Karpas-422 (cell line): ENCODE measurements around the gene SPTSSB. TPM values are rescaled to one million over a fixed set of nuclear protein-coding genes. Genes with fewer than 3 reads are reported as not detected.

Experiments
- DNase-seq: peaks from one replicate; pipeline ENCODE4 v3.0.0-alpha.2; 2015
- H2AFZ ChIP-seq: fragments of 200-600 bp; sonication (generic); 2 replicates; pipeline ENCODE4 v1.6.1; 2014; ENCODE audit warnings: antibody characterized with exemption, low read length, mixed read lengths
- H3K27ac ChIP-seq: fragments of 200-600 bp; sonication (generic); 2 replicates; pipeline ENCODE4 v1.5.1; 2014; ENCODE audit warnings: mild to moderate bottlenecking, low read length, moderate library complexity
- H3K27me3 ChIP-seq: fragments of 200-600 bp; sonication (generic); 2 replicates; pipeline ENCODE4 v1.6.1; 2014; ENCODE audit warnings: low read length, mixed read lengths
- H3K36me3 ChIP-seq: fragments of 200-600 bp; sonication (generic); 2 replicates; pipeline ENCODE4 v1.6.1; 2014; ENCODE audit warnings: low read length, mixed read lengths; ENCODE audit not compliant: insufficient read depth
- H3K4me1 ChIP-seq: fragments of 200-600 bp; sonication (generic); 2 replicates; pipeline ENCODE4 v1.6.1; 2014; ENCODE audit warnings: mild to moderate bottlenecking, low read length, mixed read lengths
- H3K4me2 ChIP-seq: fragments of 200-600 bp; sonication (generic); 2 replicates; pipeline ENCODE4 v1.6.1; 2014; ENCODE audit warnings: low read length, low read depth, mild to moderate bottlenecking; ENCODE audit not compliant: poor library complexity, severe bottlenecking
- H3K4me3 ChIP-seq: fragments of 200-600 bp; sonication (generic); 2 replicates; pipeline ENCODE4 v1.5.1; 2014; ENCODE audit warnings: mild to moderate bottlenecking, antibody characterized with exemption, low read length, mixed read lengths
- H3K79me2 ChIP-seq: fragments of 200-600 bp; sonication (generic); 2 replicates; pipeline ENCODE4 v1.6.1; 2014; ENCODE audit warnings: mild to moderate bottlenecking, low read length, mixed read lengths
- H3K9ac ChIP-seq: fragments of 200-600 bp; sonication (generic); 2 replicates; pipeline ENCODE4 v1.6.0; 2014; ENCODE audit warnings: low read length
- H3K9me2 ChIP-seq: fragments of 200-600 bp; sonication (generic), shearing (Covaris generic); replicated peaks from 2 replicates; pipeline ENCODE4 v1.6.0; 2014; ENCODE audit warnings: mild to moderate bottlenecking, low read length, moderate library complexity; ENCODE audit not compliant: insufficient read depth
- H3K9me3 ChIP-seq: fragments of 300-700, 200-600 bp; sonication (generic); 2 replicates; pipeline ENCODE4 v1.6.1; 2014; ENCODE audit warnings: low read length, mixed read lengths
- H4K20me1 ChIP-seq: fragments of 200-600 bp; sonication (generic); 2 replicates; pipeline ENCODE4 v1.6.1; 2014; ENCODE audit warnings: mild to moderate bottlenecking, antibody characterized with exemption, low read length, low read depth; ENCODE audit not compliant: insufficient read depth
- total RNA-seq: library from RNA; depleted of rRNA; stranded (reverse); fragments of >200 nt; shearing (Covaris generic); gene quantifications from 2 replicates; pipeline ENCODE4 v1.2.3, GENCODE V29; 2014; ENCODE audit warnings: low replicate concordance

Gene SPTSSB
- total RNA-seq, 1 experiment from 2014 or later, result not detected

DNA sequence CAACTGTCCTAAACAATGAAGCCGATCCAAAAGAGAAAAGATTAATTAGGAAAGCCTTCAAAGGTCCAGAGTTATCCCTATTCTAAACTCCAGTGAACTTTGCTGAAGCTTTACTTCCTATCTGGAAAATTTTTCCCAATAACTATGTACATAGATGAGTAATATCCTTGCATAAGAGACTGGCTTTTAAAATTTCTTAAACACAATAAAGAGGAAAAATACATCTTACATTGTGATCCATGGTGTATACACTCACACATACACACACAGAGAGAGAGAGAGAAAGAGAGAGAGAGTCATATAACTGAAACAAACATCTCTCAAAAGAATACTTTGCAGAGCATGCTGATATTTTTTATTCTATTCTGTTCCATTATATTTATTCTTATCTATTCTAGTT, 20.0 kb downstream of the SPTSSB start:
- no peak overlapping the region for H3K27ac ChIP-seq
- no peaks in the 10 kb centered on the region for H3K9me3 ChIP-seq
- no peaks in the 10 kb centered on the region for H3K36me3 ChIP-seq
- no peaks in the 10 kb centered on the region for H3K9me2 ChIP-seq
- H3K4me3 ChIP-seq, result no peak overlapping the region
- H2AFZ ChIP-seq, result no peak overlapping the region
- DNase-seq, result no peak
- H3K9ac ChIP-seq, result no peak overlapping the region
- peaks cover 3% of the 10 kb centered on the region; the same call in 1 of the 2 replicates for H3K27me3 ChIP-seq
- peaks cover 8% of the 10 kb centered on the region for H3K4me1 ChIP-seq
- no peaks in the 10 kb centered on the region for H4K20me1 ChIP-seq
- H3K79me2 ChIP-seq, result no peaks in the 10 kb centered on the region
- no peak overlapping the region for H3K4me2 ChIP-seq

DNA sequence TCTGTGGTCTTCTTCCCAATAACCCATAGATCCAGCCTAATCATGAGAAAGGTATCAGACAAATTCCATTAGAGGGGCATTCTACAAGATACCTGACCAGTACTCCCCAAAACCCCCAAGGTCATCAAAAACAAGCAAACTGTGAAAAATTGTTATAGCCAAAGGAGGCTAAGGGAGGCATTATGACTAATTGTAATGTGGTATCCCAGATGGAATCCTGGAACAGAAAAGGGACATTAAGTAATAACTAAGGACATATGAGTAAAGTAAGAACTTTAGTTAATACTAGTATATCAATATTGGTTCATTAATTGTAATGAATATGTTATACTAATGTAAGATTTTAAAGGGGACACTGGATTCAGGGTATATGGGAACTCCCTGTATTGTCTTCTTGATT, 20.4 kb downstream of the SPTSSB start:
- Histone ChIP-seq H3K4me2 (no peak overlapping the region), H4K20me1 (no peaks in the 10 kb centered on the region), H3K27me3 (peaks cover 3% of the 10 kb centered on the region; the same call in 1 of the 2 replicates), H2AFZ (no peak overlapping the region), H3K79me2 (no peaks in the 10 kb centered on the region), H3K4me3 (no peak overlapping the region), H3K9me3 (no peaks in the 10 kb centered on the region), H3K36me3 (no peaks in the 10 kb centered on the region), H3K4me1 (peaks cover 8% of the 10 kb centered on the region), H3K9me2 (no peaks in the 10 kb centered on the region), H3K9ac (no peak overlapping the region), H3K27ac (no peak overlapping the region)
- DNase-seq, result no peak

DNA sequence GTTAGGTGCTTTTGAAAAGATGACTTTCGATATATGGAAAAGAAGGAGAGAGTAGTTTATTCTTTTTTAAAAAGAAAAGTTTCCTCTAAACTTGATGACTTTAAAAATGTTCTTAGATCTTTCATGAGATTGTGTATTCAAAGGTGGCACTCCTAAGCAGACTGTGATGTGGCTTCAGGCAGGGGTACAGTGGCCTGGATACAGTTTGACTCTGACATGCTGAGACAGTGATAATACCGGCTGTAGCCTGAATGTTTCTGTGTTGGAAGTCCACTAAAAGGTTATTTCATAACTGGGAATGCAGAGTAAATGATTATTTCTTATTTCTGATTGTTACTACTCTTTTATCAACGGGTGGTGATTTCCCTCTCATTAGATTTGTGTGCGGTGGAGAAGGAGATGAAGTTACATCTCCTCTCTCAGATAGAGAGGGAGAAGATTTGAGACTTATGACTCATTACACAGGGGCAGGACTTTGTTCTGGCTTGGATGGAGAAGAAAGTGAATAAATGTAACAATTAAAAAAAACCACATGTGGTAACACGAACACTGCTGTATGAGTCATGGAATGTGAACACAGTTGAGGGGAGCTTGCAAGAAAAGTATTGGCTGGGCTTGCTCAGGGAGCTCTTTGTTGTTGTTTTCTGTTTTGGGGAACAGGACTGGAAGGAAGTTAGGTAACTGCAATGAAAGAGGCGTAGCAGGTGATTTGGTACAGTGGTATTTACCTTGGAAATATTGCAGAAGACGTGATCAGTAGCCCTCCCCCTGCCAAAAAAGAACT, 21.6 kb downstream of the SPTSSB start:
- no peak overlapping the region for H2AFZ ChIP-seq
- no peak overlapping the region for H3K4me2 ChIP-seq
- H3K9me3 ChIP-seq, result no peaks in the 10 kb centered on the region
- H3K27ac ChIP-seq, result no peak overlapping the region
- H3K4me3 ChIP-seq, result no peak overlapping the region
- H3K27me3 ChIP-seq, result peaks cover 3% of the 10 kb centered on the region; the same call in 1 of the 2 replicates
- no peaks in the 10 kb centered on the region for H3K36me3 ChIP-seq
- DNase-seq, result no peak
- H3K79me2 ChIP-seq, result no peaks in the 10 kb centered on the region
- no peaks in the 10 kb centered on the region for H4K20me1 ChIP-seq
- no peaks in the 10 kb centered on the region for H3K9me2 ChIP-seq
- no peak overlapping the region for H3K9ac ChIP-seq
- H3K4me1 ChIP-seq, result peaks cover 8% of the 10 kb centered on the region

DNA sequence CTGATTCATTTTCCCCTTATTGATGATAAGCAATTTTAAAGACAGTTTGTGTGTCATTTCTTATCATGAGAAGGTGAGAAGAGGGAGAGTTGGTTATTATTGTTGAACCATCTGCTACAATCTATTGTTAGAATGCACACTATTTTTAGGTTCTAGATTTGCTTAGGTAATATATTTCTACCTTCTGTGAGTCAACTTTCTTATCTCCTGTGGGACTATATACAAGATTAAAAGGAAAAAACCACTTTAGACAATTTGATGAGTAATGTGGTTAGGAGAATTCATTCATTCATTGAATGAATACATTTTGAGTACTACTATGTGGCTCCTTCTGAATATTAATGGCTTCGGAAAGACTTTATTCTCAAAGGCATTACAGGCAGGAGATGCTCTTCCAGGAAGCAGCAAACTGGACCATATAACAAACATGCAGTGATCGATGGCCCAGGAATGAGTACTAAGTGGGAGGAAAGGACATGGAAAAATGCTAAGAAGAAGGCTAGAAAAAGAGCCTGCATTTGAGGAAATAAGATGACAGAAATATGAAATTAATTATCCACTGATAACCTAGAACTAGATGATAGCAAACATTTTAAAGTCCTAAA, 22.4 kb downstream of the SPTSSB start:
- no peak overlapping the region for H3K27ac ChIP-seq
- no peak overlapping the region for H3K4me3 ChIP-seq
- H2AFZ ChIP-seq, result no peak overlapping the region
- peaks cover 8% of the 10 kb centered on the region for H3K4me1 ChIP-seq
- H3K9me3 ChIP-seq, result no peaks in the 10 kb centered on the region
- no peaks in the 10 kb centered on the region for H3K36me3 ChIP-seq
- H3K27me3 ChIP-seq, result peaks cover 3% of the 10 kb centered on the region; the same call in 1 of the 2 replicates
- no peak overlapping the region for H3K4me2 ChIP-seq
- H3K9me2 ChIP-seq, result no peaks in the 10 kb centered on the region
- H4K20me1 ChIP-seq, result no peaks in the 10 kb centered on the region
- H3K9ac ChIP-seq, result no peak overlapping the region
- DNase-seq, result no peak
- H3K79me2 ChIP-seq, result no peaks in the 10 kb centered on the region

DNA sequence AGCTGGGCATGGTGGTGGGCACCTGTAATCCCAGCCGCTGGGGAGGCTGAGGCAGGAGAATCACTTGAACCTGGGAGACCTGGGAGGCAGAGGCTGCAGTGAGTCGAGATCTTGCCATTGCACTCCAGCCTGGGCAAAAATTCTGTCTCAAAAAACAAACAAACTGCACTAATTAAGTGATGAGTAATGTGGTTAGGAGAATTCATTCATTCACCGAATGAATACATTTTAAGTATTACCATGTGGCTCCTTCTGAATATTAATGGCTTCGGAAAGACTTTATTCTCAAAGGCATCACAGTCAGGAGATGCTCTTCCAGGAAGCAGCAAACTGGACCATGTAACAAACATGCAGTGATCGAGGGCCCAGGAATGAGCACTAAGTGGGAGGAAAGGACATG, 23.6 kb downstream of the SPTSSB start:
- Histone ChIP-seq H2AFZ (no peak overlapping the region), H3K4me3 (no peak overlapping the region), H3K79me2 (no peaks in the 10 kb centered on the region), H3K27ac (no peak overlapping the region), H4K20me1 (no peaks in the 10 kb centered on the region), H3K9ac (no peak overlapping the region), H3K9me2 (no peaks in the 10 kb centered on the region), H3K9me3 (no peaks in the 10 kb centered on the region), H3K4me1 (peaks cover 8% of the 10 kb centered on the region), H3K36me3 (no peaks in the 10 kb centered on the region), H3K27me3 (peaks cover 3% of the 10 kb centered on the region; the same call in 1 of the 2 replicates), H3K4me2 (no peak overlapping the region)
- DNase-seq, result no peak

DNA sequence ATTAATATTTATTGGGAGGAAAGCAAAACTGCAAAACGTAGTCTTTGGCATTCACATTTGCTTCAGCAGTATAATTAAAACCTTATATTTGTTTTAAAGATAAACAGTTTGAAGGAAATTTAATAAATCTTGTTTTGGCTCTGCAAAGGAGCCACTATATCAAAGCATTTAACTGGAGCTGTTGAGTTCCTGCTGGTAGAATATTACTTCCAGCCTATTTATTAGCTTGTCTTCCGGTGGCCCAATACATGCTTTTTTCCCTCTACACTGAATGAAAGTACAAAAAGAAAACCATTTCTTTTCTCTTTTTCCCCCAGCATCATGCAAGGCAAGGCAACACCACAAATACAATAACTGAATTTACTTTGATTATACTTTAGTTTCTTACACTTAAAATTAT, 26.3 kb downstream of the SPTSSB start:
- Histone ChIP-seq H3K4me1 (peaks cover 8% of the 10 kb centered on the region), H4K20me1 (no peaks in the 10 kb centered on the region), H3K36me3 (no peaks in the 10 kb centered on the region), H2AFZ (no peak overlapping the region), H3K9ac (no peak overlapping the region), H3K4me3 (no peak overlapping the region), H3K27me3 (peaks cover 3% of the 10 kb centered on the region; the same call in 1 of the 2 replicates), H3K9me3 (no peaks in the 10 kb centered on the region), H3K4me2 (no peak overlapping the region), H3K9me2 (no peaks in the 10 kb centered on the region), H3K79me2 (no peaks in the 10 kb centered on the region), H3K27ac (no peak overlapping the region)
- DNase-seq, result no peak

DNA sequence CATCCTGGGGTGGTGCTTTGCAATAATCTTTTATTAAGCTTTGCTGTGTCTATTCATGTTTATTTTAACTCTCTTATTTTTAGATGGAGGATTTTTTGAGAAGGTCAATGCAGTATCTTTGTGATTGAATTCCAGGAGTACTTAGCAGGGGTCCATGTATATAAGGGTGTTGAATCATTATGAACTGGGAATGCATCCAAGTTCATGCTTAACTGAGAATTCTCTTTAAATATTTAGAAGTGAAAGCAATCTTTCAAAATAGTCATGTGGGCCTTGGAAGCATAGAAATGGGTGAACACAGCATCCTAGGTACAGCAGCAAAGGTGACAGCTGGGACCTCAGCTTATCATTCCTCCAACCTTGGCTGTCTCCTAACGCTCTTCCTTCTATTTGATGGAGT, 27.3 kb downstream of the SPTSSB start:
- H3K27ac ChIP-seq, result no peak overlapping the region
- H3K4me3 ChIP-seq, result no peak overlapping the region
- no peaks in the 10 kb centered on the region for H4K20me1 ChIP-seq
- no peaks in the 10 kb centered on the region for H3K36me3 ChIP-seq
- H3K79me2 ChIP-seq, result no peaks in the 10 kb centered on the region
- peaks cover 6% of the 10 kb centered on the region for H3K4me1 ChIP-seq
- no peak overlapping the region for H2AFZ ChIP-seq
- peaks cover 3% of the 10 kb centered on the region; the same call in 1 of the 2 replicates for H3K27me3 ChIP-seq
- DNase-seq, result no peak
- H3K9me2 ChIP-seq, result no peaks in the 10 kb centered on the region
- no peaks in the 10 kb centered on the region for H3K9me3 ChIP-seq
- H3K9ac ChIP-seq, result no peak overlapping the region
- H3K4me2 ChIP-seq, result no peak overlapping the region

DNA sequence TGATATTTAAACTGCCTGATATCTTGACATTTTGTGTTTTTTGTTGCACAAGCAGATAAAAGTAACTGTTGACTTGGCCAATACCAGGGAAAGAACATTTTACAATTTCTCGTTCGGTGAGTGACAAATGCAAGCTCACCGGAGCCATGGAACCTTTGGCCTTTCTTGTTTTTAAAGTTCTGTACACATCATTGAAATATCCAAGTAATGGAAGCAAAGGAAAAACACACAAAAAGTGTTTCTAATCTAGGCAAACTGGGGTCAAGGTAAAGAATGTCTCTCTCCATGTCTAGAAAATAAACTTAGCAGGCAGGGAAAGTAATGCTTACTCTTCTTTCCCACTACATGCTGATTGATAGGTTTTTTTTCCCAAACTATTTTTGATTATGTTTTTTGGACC, 27.8 kb downstream of the SPTSSB start:
- Histone ChIP-seq H3K27ac (no peak overlapping the region), H3K36me3 (no peaks in the 10 kb centered on the region), H3K9me3 (no peaks in the 10 kb centered on the region), H3K4me2 (no peak overlapping the region), H3K9ac (no peak overlapping the region), H4K20me1 (no peaks in the 10 kb centered on the region), H3K79me2 (no peaks in the 10 kb centered on the region), H3K9me2 (no peaks in the 10 kb centered on the region), H2AFZ (no peak overlapping the region), H3K27me3 (peaks cover 3% of the 10 kb centered on the region; the same call in 1 of the 2 replicates), H3K4me1 (peaks cover 2% of the 10 kb centered on the region), H3K4me3 (no peak overlapping the region)
- DNase-seq, result no peak
